NCI-H187 treated with DMSO at 0.1 percent for 48 hours (cell line): Measurements from ENCODE around the gene CSF1.
"Not testable (repeated sequence)": the region's sequence is repeated elsewhere in the genome, so short reads cannot be mapped to it uniquely, and the experiment has no call there.

ENCODE experiments used
- DNase-seq: peaks from one replicate; lab custom pipeline; 2025; lab: John Stamatoyannopoulos, UW

The CSF1 gene

GRCh38 chr1:109910123-109910962, at the start of gene CSF1:
CSF1 (plus strand) TSS chr1:109910849; CDS start chr1:109911024, 175 bp downstream.
- DNase-seq: no peak

GRCh38 chr1:109861616-109862015, 49.0 kb upstream of the CSF1 start:
- not testable (repeated sequence) for DNase-seq

GRCh38 chr1:109863667-109864046, 47.0 kb upstream of the CSF1 start:
- no peak for DNase-seq

- DNase-seq: no peak
Observed at GRCh38 chr1:109864047-109864822, 46.4 kb upstream of the CSF1 start.

- DNase-seq: no peak
Observed at GRCh38 chr1:109864930-109865612, 45.6 kb upstream of the CSF1 start.

- no peak for DNase-seq
Observed at GRCh38 chr1:109866071-109866470, 44.6 kb upstream of the CSF1 start.

- no peak for DNase-seq
Observed at GRCh38 chr1:109873278-109874175, 37.1 kb upstream of the CSF1 start.

- DNase-seq: no peak
Observed at GRCh38 chr1:109874445-109874844, 36.2 kb upstream of the CSF1 start.

GRCh38 chr1:109875874-109876273, 34.8 kb upstream of the CSF1 start:
- no peak for DNase-seq

GRCh38 chr1:109876617-109877316, 33.9 kb upstream of the CSF1 start:
- DNase-seq: no peak

- DNase-seq: no peak
Observed at GRCh38 chr1:109877317-109877771, 33.3 kb upstream of the CSF1 start.

- DNase-seq: no peak
Observed at GRCh38 chr1:109877776-109878175, 32.9 kb upstream of the CSF1 start.

GRCh38 chr1:109878531-109879104, 32.0 kb upstream of the CSF1 start:
- no peak for DNase-seq

- not testable (repeated sequence) for DNase-seq
Observed at GRCh38 chr1:109879371-109879770, 31.3 kb upstream of the CSF1 start.

GRCh38 chr1:109879881-109880525, 30.6 kb upstream of the CSF1 start:
- no peak for DNase-seq

- no peak for DNase-seq
Observed at GRCh38 chr1:109880971-109881894, 29.4 kb upstream of the CSF1 start.

GRCh38 chr1:109881906-109882287, 28.8 kb upstream of the CSF1 start:
- no peak for DNase-seq

- DNase-seq: no peak
Observed at GRCh38 chr1:109882288-109883245, 28.1 kb upstream of the CSF1 start.
